GM12874 (cell line): ENCODE results near the gene NUDT12.

ENCODE experiments used
- TF ChIP-seq, protein P1 (sequence below): IDR thresholded peaks from 2 replicates; pipeline ENCODE4 v1.5.1; 2011; ENCODE audit warnings: low read depth, mild to moderate bottlenecking, control low read depth, low read length, moderate library complexity; ENCODE audit not compliant: insufficient read depth

NUDT12 gene

DNA sequence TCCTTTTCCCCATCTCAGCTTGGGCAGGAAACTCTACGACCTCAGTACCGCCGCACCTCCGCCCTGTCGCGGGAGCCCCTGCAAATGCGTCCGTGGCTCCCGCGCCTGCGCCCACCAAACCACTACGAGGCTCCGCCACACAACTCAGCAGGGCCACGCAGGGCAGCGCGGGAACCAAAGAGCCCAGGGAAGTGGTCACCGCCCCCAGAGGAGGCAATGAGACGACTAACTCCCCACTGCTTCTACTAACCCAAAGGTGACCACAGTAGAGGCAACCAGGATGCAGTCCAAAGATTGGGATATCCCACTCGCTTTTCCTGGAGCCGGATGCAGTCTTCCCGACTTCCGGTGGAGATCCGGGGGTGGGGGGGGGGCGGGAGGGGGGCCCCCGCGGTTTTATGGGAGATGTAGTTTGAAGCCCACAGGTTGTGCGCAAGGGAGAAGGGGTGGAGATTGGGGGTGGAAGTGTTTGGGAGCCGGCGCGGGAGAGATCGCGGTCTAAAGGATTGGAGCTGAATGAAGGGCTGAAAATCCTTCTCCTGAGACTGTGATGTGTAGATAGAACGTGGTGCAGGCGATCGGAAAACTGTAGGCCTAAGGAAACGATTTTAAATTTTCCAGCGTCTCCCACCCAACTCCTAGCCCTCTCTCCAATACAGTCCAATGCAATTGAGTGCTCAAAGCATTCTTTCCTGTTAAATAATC, at the start of gene NUDT12:
NUDT12 (minus strand) TSS at position 337 of the 705 bp plus-strand sequence. CDS start 2,541 bp downstream, outside the sequence.
- TF ChIP-seq, protein P1, sequence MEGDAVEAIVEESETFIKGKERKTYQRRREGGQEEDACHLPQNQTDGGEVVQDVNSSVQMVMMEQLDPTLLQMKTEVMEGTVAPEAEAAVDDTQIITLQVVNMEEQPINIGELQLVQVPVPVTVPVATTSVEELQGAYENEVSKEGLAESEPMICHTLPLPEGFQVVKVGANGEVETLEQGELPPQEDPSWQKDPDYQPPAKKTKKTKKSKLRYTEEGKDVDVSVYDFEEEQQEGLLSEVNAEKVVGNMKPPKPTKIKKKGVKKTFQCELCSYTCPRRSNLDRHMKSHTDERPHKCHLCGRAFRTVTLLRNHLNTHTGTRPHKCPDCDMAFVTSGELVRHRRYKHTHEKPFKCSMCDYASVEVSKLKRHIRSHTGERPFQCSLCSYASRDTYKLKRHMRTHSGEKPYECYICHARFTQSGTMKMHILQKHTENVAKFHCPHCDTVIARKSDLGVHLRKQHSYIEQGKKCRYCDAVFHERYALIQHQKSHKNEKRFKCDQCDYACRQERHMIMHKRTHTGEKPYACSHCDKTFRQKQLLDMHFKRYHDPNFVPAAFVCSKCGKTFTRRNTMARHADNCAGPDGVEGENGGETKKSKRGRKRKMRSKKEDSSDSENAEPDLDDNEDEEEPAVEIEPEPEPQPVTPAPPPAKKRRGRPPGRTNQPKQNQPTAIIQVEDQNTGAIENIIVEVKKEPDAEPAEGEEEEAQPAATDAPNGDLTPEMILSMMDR, result no peak

DNA sequence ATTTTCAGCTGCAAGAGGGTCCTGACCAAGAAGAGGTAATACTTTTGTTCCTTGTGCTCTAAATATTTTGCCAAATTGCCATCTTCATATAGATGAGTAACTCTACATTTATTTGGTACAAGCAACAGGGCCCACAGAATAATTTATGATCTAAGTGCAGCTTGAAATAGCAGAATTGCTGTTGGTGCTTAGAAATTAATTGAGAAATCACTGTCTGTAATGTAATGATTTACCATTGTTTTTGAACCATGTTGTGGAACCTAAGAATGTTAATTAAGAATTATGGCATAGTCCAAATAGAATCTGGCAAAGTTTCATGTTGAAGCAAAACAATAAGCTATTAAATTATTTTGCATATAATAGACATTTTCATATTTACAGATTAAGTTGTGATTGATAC, 44.8 kb upstream of the NUDT12 start:
- TF ChIP-seq, protein P1, result no peak

DNA sequence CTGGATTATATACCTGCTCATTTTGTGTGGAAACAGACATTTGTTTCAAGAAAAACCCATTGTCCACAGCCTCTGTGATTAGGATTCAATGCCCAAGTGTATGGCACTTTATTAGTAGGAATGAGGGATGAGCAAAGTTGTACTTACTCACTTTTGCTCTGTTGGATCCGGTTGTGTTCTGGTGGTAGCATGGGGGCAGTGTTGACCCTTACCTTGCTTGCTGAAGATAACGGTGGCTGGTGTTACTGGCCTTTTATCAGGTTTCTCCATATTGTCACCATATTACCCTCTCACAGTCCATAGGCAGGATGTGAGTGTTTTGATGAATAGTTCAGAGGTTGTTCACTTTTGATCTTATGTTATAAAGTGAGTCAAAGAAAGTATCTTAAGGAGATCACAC, 42.7 kb upstream of the NUDT12 start:
- TF ChIP-seq, protein P1, result no peak

DNA sequence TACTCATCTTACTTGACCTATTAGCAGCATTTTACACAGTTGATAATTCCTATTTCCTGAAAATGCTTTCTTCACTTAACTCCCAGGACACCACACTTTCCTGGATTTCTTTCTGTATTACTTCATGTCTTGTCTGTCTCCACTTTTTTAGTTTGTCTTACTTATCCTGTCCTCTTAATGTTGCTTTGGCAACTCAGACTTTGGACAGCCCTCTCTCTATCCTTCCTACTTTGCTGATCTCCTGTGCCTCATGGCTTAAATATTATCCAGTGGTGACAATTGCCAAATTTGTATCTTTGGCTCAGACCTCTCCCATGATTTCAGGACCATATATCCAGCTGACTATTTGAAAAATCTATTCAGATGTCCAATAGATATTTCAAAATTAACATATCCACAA, 39.8 kb upstream of the NUDT12 start:
- TF ChIP-seq, protein P1, result no peak

DNA sequence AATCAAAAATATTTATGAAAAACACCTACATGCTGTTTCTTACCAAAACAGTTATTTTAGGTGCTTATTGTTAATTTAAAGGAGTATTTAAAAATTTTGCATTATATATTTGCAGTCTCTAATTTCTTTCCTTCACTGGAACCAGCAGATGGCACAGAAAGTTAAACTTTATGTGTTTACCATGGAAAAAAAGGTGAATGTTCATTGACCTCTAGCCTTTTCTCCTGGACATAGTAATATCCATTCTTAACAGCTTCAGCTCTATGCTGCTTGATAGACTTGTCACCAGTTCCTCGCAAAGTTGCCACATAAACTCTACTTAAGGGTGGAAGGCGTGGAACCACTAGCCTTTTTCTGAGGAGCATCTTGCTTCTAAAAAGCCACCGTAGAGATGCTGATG, 38.7 kb upstream of the NUDT12 start:
- TF ChIP-seq, protein P1, result no peak

DNA sequence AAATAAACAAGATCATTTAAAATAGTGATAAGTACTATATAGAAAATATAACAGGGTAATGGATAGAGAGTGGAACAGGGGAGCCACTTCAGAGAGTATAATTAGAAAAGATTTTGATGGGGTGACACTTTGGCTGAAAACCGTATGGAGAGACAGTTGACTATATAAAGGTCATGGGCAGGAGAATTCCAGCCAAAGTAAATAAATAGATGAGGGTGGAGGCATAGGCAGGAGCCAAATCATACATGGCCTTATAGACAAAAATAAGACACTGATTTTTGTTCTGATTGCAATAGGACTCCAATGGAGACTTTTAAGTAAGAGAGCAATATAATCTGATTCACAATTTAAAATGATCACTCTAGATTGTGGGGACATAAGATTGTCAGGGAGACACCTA, 37.5 kb upstream of the NUDT12 start:
- TF ChIP-seq, protein P1, result no peak

DNA sequence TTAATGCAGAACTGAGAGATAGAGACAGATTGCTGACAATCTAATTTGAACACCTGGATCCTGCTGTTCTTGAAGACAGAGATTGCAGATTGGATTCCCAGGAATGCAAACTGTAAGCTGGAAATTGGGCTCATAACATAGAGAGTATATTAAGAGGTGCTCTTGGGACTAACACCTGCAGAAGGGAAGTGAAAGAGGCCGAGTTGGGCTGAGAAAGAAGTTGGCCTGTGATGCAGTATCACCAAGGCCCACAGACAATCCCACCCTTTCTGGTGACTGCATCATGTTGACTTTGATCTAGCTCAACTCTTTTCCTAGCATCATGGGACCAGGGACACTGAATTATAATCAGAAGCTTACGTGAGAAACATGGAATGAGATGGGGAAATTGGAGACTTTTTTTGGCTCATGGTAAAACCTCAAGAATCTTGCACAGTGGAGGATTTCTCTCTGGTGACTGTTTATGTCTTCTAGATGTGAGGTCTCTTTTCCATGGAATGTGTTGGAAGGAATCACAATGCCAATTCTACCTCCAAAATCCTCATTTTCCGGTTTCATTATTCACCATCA, 36.5 kb upstream of the NUDT12 start:
- TF ChIP-seq, protein P1, result no peak
